ENCODE data around the gene PANK4.

DNA sequence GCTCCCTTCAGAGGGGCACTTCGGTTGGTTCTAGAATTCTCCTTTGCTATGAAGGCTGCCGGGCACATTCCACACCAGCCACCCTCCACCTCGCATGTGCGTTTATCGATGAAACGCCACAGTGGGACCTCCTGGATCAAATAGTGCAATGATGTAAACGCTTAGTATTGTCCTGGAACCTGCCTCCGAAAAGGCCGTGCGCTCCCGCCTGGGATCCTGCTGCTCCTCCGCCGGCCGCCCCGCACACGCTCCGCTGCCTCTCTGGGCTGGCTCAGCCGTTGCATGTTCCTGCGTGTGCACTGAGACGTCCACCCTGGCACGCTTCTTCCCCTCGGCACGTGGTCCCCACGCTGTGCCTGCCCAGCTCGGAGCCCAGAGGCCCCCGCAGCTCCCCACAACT, 25.8 kb upstream of the PANK4 start:
- TF ChIP-seq, protein P1, sequence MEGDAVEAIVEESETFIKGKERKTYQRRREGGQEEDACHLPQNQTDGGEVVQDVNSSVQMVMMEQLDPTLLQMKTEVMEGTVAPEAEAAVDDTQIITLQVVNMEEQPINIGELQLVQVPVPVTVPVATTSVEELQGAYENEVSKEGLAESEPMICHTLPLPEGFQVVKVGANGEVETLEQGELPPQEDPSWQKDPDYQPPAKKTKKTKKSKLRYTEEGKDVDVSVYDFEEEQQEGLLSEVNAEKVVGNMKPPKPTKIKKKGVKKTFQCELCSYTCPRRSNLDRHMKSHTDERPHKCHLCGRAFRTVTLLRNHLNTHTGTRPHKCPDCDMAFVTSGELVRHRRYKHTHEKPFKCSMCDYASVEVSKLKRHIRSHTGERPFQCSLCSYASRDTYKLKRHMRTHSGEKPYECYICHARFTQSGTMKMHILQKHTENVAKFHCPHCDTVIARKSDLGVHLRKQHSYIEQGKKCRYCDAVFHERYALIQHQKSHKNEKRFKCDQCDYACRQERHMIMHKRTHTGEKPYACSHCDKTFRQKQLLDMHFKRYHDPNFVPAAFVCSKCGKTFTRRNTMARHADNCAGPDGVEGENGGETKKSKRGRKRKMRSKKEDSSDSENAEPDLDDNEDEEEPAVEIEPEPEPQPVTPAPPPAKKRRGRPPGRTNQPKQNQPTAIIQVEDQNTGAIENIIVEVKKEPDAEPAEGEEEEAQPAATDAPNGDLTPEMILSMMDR (IDR thresholded peaks at IDR 0.05) = no peak
- no peak for TF ChIP-seq POLR2A (IDR thresholded peaks at IDR 0.05)
